ENCODE results near the gene LCE2A. TPM values are rescaled to one million over a fixed set of nuclear protein-coding genes. Genes with fewer than 3 reads are reported as not detected.

LCE2A gene
- total RNA-seq, 1 experiment from 2014 or later = not detected

DNA sequence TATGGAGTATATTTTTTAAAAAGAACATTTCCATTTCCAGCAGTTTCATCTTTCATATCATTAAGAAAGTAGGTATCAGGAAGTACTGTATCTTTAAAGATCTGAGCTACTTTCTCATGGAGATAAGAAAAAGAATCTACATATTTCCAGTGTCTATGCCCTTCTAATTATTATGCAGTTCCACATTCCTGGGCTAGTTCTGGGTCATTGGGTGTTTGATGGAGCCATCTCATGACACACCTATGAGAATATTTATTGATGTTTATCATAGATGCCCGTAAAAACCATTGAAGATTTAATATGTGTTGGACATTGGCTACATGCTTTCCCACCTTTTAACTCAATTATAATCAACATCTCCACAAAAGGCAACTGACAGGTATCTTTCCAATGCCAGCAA is 30.8 kb downstream of the LCE2A start:
- no peak overlapping the region for H2BK120ac ChIP-seq (ENCODE audit: low read depth, low read length, poor library complexity, severe bottlenecking)
- no peak overlapping the region for H3K23ac ChIP-seq (ENCODE audit: insufficient read length, low read depth, low read length)
- no peaks in the 10 kb centered on the region for H3K23me2 ChIP-seq (ENCODE audit: insufficient read length, low read depth, low read length, poor library complexity, severe bottlenecking)
- H3K9ac ChIP-seq (ENCODE audit: extremely low read depth, insufficient read length, low read length) = no peak overlapping the region
- H3K4me1 ChIP-seq (ENCODE audit: insufficient read depth, low read length) = no peaks in the 10 kb centered on the region
- no peak overlapping the region for H2BK12ac ChIP-seq (ENCODE audit: insufficient read length, low read depth, low read length)
- H4K91ac ChIP-seq (ENCODE audit: insufficient read length, low read depth, low read length) = no peak overlapping the region
- no peak overlapping the region for H3K4me2 ChIP-seq (ENCODE audit: insufficient read depth, insufficient read length, low read length)
- no peak overlapping the region for H2BK5ac ChIP-seq (ENCODE audit: insufficient read length, low read length)
- DNase-seq = no peak
- no peaks in the 10 kb centered on the region for H3K79me1 ChIP-seq (ENCODE audit: insufficient read depth, low read depth, low read length, poor library complexity, severe bottlenecking)
- no peak overlapping the region for H2BK15ac ChIP-seq (ENCODE audit: low read depth, low read length)
- H3K56ac ChIP-seq (ENCODE audit: insufficient read length, low read depth, low read length) = no peak overlapping the region
- no peak overlapping the region for H3K27ac ChIP-seq (ENCODE audit: insufficient read length, low read depth, low read length)
- no peak overlapping the region for H2BK20ac ChIP-seq (ENCODE audit: low read depth, low read length, poor library complexity, severe bottlenecking)
- TF ChIP-seq, protein P1, sequence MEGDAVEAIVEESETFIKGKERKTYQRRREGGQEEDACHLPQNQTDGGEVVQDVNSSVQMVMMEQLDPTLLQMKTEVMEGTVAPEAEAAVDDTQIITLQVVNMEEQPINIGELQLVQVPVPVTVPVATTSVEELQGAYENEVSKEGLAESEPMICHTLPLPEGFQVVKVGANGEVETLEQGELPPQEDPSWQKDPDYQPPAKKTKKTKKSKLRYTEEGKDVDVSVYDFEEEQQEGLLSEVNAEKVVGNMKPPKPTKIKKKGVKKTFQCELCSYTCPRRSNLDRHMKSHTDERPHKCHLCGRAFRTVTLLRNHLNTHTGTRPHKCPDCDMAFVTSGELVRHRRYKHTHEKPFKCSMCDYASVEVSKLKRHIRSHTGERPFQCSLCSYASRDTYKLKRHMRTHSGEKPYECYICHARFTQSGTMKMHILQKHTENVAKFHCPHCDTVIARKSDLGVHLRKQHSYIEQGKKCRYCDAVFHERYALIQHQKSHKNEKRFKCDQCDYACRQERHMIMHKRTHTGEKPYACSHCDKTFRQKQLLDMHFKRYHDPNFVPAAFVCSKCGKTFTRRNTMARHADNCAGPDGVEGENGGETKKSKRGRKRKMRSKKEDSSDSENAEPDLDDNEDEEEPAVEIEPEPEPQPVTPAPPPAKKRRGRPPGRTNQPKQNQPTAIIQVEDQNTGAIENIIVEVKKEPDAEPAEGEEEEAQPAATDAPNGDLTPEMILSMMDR (conservative IDR thresholded peaks at IDR 0.05) = no peak
- H3K4ac ChIP-seq (ENCODE audit: low read depth, low read length) = no peak overlapping the region
- no peak overlapping the region for H4K8ac ChIP-seq (replicated peaks; ENCODE audit: insufficient read length, low read depth, low read length)
- Mint-ChIP-seq H3K4me3 (no peak overlapping the region), H3K36me3 (ENCODE audit: insufficient read depth in 1 of 3, low read depth in 3 of 3) (peaks cover 0 to 20% (median 8%) of the 10 kb centered on the region in 3 experiments; a peak in 6 of 7 replicates), H3K4me1 (no peaks in the 10 kb centered on the region), H3K9me3 (peaks cover 90 to 91% of the 10 kb centered on the region in 2 experiments), H3K27ac (no peak overlapping the region), H3K27me3 (ENCODE audit: low read depth) (peaks cover 1% of the 10 kb centered on the region)
- no peak overlapping the region for H3K18ac ChIP-seq (ENCODE audit: insufficient read length, low read depth, low read length)
- H4K20me1 ChIP-seq (ENCODE audit: control insufficient read depth, insufficient read depth, insufficient read length) = no peaks in the 10 kb centered on the region
- H4K5ac ChIP-seq (ENCODE audit: insufficient read length, low read depth, low read length) = no peak overlapping the region
- no peaks in the 10 kb centered on the region for H3K79me2 ChIP-seq (ENCODE audit: insufficient read depth, low read length)
- H3K27me3 ChIP-seq (ENCODE audit: insufficient read depth, low read length) = no peaks in the 10 kb centered on the region
- H3T11ph ChIP-seq (ENCODE audit: low read length) = no peak overlapping the region
- H3K14ac ChIP-seq (ENCODE audit: insufficient read depth, low read length) = no peak overlapping the region
- no peak overlapping the region for H2AK5ac ChIP-seq (ENCODE audit: insufficient read length, low read length)
- H3K9me3 ChIP-seq (ENCODE audit: control insufficient read depth, low read depth, low read length) = peaks cover 84% of the 10 kb centered on the region
- no CpG with 5 or more reads among the region's 1 CpG for WGBS (ENCODE audit: extremely low coverage, insufficient read length, low lambda C conversion rate)
- no peak overlapping the region for H2AFZ ChIP-seq (ENCODE audit: low read length)

Data from H9 (cell line).